ENCODE results near the gene SUSD6.

DNA sequence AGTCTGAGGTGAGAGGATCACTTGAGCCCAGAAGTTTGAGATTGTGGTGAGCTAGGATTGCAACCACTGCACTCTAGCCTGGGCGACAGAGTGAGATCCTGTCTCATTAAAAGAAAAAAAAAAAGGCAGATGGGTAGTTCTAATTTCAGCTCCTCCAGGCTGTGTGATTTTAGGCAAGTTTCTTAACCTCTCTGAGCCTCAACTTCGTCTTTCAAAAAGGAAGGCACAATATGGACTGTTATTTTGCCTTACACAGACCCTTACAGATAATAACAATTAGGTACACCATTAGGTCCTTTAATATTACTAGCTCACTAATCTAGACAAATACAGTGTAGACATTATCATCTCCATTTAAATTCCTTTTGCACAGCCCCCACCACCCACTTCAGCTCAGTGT lies 31.9 kb upstream of the SUSD6 start:
- TF ChIP-seq CTCF (IDR thresholded peaks at IDR 0.05) (no peak), POLR2A (IDR thresholded peaks at IDR 0.05) (no peak)
